NCI-H2029 (cell line): ENCODE measurements around the gene BBS1.
A peak's percentile ranks its signal among the peaks of the same experiment; 100 is the strongest.

ENCODE experiments used
- DNase-seq: peaks from one replicate; lab custom pipeline; 2025; lab: John Stamatoyannopoulos, UW

Gene BBS1

GRCh38 chr11:66477263-66478201 lies 32.9 kb upstream of the BBS1 start:
- no peak for DNase-seq

- DNase-seq, result peak; percentile 10
Measured at GRCh38 chr11:66478729-66479393, 31.6 kb upstream of the BBS1 start.

GRCh38 chr11:66479394-66480116 lies 30.9 kb upstream of the BBS1 start:
- DNase-seq, result peak; percentile 79

DNA sequence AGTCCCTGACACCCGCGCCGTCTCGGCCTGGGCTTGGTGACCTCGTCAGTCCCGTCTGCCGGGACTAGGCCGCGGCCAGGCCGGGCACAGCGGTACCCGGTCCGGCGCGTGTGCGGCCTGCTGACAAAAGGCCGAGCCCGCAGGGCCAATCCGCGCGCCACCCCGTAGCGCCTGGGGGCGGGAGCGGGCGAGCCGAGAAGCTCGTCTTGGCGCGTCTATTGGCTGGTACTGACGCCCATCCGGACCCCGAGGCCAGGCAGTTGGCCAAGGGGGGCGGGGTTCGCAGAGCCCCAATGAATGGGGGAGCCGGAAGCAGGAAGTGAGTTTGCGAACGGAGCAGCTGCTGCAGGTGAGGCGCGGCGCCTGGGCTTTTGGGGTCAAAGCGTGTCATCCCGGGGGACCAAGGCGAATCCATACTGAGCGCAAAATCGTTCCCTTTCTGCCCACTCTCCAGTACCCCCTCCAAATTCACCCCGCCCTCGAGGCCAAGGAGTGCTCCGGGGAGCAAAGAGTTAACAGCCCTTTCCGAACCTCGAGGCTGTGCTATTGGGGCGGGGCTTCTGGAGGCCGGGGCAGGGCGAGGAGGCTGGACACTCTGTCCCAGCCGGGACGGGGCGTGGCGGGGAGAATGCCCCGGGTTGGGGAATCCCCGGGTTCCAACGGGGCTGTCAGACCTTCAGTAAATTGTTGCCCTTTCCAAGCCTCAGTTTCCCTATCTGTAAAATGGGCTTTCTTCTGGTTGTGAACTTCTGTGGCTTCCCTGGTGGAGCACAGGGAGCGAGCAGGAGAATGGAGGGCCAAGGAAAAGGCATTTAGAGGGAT lies 30.1 kb upstream of the BBS1 start, which contains the start of gene DPP3:
TSS of gene DPP3 (plus strand) at position 318 of the 822 bp plus-strand sequence. CDS start 1,767 bp downstream, outside the sequence.
- DNase-seq, result peak; percentile 98

- no peak for DNase-seq
Measured at GRCh38 chr11:66484806-66485380, 25.5 kb upstream of the BBS1 start.

GRCh38 chr11:66488957-66489356 lies 21.5 kb upstream of the BBS1 start:
- DNase-seq, result no peak

DNA sequence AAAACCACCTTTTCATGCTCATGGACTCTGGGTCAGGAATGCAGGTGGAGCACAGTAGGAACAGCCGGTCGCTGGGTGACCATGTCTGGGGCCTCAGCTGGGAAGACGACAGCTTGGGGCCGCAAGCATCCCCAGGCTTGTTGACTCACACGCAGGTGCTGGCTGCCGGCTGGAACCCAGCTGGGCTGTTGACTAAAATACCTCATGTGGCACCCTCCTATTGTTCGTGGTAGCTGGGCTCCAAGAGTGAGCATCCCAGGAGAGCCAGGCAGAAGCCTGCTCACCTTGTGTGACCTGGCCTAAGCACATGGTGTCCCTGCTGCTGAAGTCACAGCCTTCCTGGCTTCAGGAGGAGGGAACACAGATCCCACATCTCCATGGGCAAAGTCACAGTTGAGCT lies 20.8 kb upstream of the BBS1 start:
- no peak for DNase-seq

- no peak for DNase-seq
Measured at GRCh38 chr11:66491315-66491935, 19.0 kb upstream of the BBS1 start.

DNA sequence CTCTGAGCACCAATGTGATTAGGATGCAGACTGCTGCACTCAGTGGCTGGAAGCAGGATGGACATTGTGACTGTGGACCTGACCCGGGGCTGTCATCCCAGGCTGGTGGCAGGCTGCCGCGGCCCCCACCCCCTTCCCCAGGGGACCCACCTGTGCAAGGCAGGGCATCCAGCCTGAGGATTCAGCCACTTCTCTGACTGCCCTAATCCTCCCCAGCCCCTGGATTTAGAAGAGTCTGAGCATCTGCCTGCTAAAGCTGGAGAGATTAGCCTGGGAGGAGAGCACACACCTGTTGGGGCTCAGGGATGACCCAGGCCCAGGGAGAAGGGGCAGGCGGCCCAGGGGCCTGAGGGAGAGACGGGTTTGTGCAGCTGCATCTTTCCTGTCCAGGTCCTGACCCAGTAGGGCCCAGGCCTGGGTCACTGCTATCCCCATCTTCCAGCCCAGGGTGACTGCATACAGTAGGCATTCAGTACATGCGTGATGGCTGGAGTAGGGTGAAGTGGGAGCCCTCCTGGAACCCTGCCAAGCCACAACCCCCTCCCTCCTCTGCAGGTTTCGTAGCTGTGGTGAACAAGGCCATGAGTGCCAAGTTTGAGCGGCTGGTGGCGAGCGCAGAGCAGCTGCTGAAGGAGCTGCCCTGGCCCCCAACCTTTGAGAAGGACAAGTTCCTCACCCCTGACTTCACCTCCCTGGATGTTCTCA lies 18.1 kb upstream of the BBS1 start:
- no peak for DNase-seq

- no peak for DNase-seq
Measured at GRCh38 chr11:66493130-66493529, 17.3 kb upstream of the BBS1 start.

- no peak for DNase-seq
Measured at GRCh38 chr11:66494458-66494857, 16.0 kb upstream of the BBS1 start.

DNA sequence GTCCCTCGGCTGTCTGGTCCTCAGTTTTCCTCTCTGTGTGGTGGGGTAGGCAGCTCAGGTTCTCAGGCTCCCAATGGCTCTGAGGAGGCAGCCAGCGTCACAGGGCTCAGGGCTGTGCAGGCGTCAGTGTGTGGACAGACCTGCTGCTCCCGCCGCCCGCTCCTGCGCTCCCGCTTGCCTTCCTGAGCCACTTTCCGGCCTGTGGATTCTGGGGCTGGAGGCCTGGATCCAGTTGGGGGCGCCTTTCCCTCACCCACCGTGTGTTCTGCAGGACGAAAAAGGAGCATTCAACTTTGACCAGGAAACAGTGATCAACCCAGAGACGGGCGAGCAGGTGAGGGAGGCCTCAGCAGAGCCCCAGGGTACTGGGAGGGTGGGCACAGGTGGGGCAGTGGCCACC lies 15.5 kb upstream of the BBS1 start:
- DNase-seq, result no peak

- DNase-seq, result no peak
Measured at GRCh38 chr11:66495401-66495854, 15.0 kb upstream of the BBS1 start.

GRCh38 chr11:66497206-66497605 lies 13.2 kb upstream of the BBS1 start:
- no peak for DNase-seq

GRCh38 chr11:66498506-66498905 lies 11.9 kb upstream of the BBS1 start:
- no peak for DNase-seq

DNA sequence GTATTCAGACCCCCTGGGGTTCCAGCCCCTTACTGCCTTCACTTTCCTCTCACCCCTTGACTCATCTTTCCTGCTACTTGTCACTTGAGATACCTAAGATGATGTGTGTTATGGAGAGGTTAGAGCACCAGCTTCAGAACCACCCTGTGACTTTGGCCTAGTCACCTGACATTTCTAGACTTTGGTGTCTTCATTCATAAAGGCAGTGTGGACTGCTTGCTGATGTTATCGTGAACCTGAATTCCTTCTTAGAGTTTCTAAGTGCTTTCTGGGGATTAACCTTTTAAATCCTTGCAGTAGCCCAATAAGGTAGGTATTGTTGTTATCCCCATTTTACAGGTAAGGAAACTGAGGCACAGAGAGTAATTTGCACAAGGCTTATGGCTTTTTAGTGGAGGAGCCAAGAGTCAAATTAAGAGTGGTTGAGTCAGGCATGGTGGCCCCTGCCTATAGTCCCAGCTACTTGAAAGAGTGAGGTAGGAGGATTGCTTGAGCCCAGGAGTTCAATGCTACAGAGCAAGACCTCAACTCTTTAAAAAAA lies 5.1 kb upstream of the BBS1 start:
- DNase-seq, result no peak

DNA sequence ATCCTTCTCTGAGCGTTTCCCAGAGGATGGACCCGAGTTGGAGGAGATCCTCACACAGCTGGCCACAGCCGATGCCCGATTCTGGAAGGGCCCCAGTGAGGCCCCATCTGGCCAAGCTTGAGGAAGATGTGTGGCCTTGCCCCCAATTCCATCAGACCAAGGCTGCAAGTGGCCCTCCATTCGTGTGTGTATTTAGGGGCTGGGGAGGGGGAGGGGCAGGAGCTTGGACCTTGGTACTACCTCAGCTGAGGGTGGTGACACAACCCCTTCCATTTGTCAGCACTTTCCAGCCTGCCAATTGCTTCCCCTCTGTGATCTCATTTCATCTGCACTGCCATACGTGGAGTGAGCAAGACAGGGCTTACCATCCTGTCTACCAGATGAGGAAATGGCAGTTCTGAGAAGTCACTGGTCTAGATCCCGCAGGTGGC lies 1.3 kb upstream of the BBS1 start:
- no peak for DNase-seq

DNA sequence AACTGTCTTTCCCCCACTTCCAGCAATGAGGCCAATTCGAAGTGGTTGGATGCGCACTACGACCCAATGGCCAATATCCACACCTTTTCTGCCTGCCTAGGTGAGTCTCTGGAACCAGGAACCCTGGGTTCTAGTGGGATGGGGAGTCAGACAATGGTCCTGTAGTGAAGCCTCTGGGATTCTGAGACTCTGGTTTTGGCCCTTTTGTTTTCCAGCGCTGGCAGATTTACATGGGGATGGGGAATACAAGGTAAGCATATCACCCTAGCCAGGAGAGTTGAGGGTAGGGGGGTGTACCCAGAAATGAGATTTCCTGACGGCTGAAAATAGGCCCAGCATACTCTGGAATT lies 530 bp downstream of the BBS1 start:
- DNase-seq, result no peak

DNA sequence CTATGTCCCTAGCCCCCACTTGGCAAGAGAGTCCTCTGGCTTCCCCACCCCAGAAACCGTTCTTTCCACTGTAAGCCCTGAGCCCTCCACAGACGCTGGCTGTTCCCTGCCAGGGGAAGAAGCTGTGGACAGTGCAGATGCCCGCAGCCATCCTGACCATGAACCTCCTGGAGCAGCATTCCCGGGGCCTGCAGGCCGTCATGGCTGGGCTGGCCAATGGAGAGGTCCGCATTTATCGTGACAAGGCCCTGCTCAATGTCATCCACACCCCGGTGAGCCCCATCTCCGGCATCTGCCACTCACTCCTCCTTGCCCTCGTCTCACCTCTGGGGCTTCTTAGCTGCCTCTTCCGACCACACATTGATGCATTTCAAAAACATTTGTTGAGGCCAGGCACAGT lies 13.2 kb downstream of the BBS1 start:
- DNase-seq, result no peak
